Stomach (tissue), 4 donors: ENCODE results near the gene ATXN7L1.

ENCODE experiments used
- POLR2A ChIP-seq, 4 donors: fragments of 450-650 bp; IDR thresholded peaks; one replicate each; pipeline ENCODE4 v1.6.1; 2016; ENCODE audit warnings: antibody characterized with exemption in 4 of 4, control low read depth in 2 of 4, mild to moderate bottlenecking in 1 of 4, moderate library complexity in 1 of 4
- POLR2AphosphoS5 ChIP-seq, 3 donors: sonication (generic); formaldehyde crosslinking; IDR thresholded peaks; one replicate each; pipeline ENCODE4 v1.6.1; 2016; ENCODE audit warnings: antibody characterized with exemption in 3 of 3
- TF ChIP-seq, protein P1 (sequence below), 7 experiments: fragments of 450-650 bp in 4 of 7; fragments of 200-600 bp in 3 of 7; sonication (generic) in 3 of 7; IDR thresholded peaks; one replicate each; pipeline ENCODE4 v1.5.1; 2016 to 2019; ENCODE audit warnings: antibody characterized with exemption in 7 of 7, control low read depth in 2 of 7, mild to moderate bottlenecking in 1 of 7

DNA sequence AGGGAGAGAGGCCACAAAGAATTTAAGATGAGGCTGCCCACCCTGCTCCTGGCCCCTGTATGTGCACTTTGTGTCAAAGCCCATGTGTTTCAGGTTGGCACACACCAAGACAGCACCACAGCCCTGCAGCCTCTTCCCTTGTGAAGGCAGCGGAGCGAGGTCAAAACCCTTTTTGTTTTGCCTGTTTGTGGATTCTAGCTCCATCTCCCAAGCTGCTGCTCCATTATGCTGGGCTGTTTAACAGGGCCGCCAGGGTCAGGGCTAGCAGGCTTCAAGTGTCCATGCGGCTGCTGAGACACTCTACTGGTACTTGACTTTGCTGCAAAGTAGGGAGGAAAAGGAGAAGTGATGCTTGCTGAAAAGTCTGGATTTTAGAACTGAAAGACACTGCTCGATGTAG is 152.8 kb downstream of the ATXN7L1 start:
- TF ChIP-seq POLR2AphosphoS5 (IDR thresholded peaks at IDR 0.05): no peak
- TF ChIP-seq, protein P1, sequence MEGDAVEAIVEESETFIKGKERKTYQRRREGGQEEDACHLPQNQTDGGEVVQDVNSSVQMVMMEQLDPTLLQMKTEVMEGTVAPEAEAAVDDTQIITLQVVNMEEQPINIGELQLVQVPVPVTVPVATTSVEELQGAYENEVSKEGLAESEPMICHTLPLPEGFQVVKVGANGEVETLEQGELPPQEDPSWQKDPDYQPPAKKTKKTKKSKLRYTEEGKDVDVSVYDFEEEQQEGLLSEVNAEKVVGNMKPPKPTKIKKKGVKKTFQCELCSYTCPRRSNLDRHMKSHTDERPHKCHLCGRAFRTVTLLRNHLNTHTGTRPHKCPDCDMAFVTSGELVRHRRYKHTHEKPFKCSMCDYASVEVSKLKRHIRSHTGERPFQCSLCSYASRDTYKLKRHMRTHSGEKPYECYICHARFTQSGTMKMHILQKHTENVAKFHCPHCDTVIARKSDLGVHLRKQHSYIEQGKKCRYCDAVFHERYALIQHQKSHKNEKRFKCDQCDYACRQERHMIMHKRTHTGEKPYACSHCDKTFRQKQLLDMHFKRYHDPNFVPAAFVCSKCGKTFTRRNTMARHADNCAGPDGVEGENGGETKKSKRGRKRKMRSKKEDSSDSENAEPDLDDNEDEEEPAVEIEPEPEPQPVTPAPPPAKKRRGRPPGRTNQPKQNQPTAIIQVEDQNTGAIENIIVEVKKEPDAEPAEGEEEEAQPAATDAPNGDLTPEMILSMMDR (IDR thresholded peaks at IDR 0.05): no peak
- no peak for TF ChIP-seq POLR2A (IDR thresholded peaks at IDR 0.05)
